ENCODE measurements around the gene B4GALT3.

The B4GALT3 gene

DNA sequence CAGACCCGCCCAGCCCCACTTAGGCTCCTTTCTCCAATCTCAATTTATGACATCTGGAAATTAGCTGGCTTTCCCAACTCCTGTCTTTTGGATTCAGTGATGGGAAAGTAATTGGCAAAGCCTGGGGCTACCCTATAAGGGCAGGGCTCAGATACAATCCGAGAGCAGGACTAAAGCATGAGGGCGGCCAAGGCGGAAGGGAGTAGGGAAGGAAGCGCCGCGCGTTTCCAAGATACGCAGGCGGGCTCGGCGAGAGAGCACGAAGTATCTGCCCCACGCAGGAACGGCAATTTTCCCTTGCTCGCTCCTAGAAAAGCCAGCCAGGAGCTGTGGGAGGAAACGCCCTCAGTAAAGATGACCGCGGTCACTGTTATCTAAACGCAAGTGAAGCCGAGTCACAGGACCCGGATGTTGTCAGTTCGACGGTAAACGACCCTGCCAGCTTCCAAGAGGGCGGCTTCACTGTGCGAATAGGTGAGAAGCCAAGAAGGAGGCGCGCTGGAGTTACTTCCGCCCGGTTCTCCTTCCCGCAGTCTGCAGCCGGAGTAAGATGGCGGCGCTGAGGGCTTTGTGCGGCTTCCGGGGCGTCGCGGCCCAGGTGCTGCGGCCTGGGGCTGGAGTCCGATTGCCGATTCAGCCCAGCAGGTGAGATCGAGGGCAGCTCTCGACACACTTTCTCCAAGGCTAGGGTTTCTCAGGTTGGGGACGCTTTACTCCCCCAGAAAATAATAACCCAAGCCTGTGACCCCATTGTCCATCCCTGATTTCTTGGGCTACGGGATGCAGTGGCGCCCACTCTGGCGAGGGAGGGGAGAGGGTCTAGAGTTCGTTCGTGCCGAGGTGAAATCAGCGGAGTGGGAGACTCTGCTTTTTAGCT, 24.8 kb upstream of the B4GALT3 start, which contains the start of gene NDUFS2:
TSS of gene NDUFS2 (plus strand) at position 532 of the 877 bp plus-strand sequence. CDS start at position 551, 19 bp downstream.
- peak; percentile 100 for DNase-seq

DNA sequence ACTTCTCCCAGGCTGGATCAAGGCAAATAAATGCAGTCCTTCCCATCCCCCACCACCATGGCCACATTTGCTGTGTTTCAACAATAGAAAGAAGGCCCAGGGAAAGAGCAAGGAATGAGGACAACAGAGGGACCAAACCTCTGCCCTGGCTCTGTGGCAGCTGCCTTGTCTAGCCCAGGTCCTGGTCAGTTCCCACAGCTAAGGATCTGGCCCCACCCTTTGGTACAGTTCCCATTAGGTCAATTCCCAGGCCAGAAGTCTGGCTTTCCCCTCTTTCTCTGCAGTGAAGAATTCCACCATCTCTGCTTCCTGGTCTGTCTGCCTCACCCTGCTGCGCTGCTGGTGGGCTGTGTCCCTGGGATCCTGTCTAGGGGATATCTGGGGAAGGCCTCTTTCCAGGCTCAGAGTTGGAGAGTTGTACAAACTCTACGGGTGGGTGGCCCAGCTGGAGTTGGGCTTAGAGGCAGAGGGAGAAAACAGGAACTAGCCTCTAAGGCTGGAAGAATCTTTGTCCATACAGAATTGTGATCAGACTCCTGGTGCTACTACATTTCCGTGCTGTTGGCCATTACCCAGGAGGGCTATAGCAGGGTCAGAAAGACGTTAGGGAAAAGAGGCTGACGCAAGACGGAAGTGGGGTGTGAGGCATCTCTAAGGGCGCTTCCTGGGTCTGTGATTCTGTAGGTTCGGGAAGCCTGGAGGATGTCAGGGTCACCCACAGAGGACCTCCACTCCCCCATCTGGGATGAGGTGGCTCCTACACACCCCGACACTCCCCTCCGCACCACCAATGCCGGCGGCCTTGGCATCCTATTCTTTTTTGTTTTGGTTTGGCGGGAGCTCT, 23.9 kb upstream of the B4GALT3 start:
- no peak for DNase-seq

DNA sequence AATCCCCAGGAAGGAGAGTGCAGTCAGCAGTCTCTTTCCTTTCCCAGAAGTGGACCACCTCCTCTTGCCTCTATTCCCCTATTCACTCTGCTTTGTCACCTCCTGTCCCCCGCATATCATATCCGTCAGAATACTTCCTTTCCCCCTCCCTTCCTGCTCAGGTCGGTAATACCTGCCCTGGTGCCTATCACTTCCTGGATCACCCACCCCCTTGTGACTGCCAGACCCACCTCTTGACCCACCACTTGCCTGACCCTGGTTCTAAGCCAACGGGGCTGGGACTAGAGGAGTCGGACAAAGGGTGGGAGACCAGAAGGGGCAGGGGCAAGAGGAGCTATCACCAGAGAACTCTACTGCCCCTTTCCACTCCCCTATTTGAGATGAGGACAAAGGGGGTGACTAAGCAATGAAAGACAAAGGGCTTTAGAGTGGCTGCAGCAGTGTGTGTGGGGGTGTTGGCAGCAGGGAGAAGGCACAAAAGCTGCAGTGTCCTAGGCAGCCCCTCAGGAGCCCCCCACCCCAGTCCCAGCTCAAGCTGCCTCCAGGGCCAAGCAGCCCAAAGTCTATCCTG, 23.2 kb upstream of the B4GALT3 start:
- DNase-seq: no peak

DNA sequence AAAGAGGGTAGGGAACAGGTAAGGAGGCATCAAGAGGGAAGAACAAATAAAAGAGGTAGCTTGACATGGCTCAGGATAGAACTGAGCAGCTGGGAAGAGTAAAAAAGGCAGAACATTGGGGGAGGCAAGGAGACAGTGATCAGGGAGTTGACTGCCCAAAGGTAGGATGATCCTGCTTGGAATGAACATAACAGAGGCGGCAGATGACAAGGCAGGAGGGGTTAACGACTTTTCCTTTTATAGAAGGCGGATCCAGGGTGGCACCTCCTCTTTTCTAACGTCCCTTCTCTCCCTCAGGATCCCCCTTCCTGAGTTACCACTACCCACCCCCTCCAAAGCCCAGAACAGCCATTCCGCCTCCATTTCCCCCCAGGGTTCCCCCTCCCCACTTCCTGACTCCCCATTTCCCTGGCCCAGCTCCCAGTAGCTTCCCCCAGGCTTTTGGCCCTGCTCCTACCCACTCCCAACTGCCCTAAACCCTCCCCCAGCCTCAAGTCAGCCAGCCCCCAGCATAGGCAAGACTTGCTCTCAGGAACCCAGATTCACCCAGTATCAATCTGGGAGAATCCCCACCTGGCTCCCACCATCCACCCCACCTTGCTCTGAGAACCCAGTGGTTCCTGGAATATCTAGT, 22.3 kb upstream of the B4GALT3 start:
- DNase-seq: peak; percentile 45 to 59

DNA sequence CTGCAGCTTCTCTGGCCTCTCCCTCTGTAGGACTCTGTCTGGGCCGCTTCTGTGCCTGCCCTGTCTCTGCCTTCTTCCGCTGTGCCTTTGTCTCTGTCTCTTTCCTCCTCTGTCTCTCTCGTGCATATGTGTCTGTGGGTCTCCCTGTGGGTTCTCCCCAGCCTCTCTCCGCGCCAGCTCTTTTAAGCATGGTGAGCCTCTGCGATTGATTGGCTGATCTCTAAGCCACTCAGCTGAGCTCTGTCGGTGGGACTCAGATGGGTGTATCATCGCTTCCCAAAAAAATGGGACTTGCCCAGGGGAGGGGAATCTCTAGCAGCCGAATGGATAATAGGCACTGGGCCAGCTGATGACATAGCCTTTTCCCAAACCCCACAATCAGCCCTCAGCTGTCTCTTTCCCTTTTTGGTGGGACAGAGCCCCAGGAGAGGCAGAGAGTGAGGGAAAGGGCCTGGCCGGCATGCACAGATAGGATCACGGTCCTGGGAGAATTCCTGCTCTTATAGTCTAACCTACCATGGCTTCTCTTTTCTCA, 21.7 kb upstream of the B4GALT3 start, which contains the start of gene ADAMTS4:
TSS of gene ADAMTS4 (minus strand) at position 158 of the 535 bp plus-strand sequence. CDS start 427 bp downstream, outside the sequence.
- no peak for DNase-seq

DNA sequence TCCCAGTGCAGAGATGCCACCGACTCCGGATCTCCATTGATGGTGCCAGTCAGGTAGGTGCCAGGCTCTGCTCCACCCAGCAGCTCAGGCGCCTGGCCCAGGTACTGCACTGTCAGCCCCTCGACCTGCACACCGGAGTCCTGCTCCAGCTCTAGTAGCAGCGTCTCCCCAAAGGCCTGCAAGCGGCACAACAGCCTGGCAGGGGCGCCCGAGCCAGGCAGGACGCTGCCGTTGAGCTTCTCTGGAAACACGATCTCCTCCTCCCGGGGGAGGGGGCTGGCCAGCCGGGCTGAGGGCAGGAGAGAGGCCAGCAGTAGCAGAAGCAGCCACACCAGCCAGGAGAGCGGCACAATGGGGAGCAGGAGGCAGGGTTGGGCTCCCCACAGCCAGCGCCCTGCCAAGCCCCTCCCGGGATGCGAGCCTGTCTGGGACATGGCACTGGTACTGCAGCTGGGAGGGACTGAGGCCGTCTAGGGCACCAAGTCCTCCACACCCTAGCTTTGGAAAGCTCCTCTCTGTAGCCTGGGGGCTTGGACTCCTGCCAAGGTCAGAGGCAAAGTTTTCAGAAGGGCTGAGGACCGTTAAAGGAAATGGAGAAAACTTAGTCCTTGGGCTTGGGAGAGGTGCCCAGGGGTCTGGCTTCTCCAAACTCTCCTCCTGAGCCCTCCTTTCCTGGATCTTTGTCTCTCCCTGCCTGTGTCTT, 21.0 kb upstream of the B4GALT3 start:
- DNase-seq: no peak

DNA sequence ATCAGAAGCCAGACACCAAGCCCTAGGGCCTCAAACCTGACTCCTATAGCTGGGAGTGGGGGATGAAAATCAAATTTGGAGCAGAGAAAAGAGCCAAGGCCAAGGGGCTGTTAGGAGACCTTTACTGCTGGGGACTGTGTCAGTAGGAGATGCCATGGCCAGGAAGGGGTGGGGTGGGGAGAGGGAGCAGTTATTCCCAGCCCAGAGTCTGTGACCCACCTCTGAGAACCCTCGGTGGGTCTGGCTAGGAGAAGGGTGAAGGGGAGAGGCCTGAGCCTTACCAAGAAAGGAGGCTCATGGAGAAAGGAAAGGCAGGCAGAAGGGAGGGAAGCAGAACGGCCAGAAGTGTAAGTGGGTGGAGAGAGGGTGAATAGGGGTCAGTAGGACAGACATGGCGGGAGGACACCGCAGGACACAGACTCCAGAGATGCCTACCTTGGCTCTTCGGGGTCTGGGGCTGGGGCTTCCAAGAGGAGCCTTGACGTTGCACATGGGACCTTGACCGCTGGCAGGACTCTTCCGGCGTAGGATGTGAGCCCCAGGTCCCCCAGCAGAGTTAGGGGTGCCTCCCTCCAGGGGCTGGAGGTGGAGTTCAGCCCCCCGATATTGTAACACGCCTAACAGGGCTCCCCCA, 20.4 kb upstream of the B4GALT3 start:
- no peak for DNase-seq

DNA sequence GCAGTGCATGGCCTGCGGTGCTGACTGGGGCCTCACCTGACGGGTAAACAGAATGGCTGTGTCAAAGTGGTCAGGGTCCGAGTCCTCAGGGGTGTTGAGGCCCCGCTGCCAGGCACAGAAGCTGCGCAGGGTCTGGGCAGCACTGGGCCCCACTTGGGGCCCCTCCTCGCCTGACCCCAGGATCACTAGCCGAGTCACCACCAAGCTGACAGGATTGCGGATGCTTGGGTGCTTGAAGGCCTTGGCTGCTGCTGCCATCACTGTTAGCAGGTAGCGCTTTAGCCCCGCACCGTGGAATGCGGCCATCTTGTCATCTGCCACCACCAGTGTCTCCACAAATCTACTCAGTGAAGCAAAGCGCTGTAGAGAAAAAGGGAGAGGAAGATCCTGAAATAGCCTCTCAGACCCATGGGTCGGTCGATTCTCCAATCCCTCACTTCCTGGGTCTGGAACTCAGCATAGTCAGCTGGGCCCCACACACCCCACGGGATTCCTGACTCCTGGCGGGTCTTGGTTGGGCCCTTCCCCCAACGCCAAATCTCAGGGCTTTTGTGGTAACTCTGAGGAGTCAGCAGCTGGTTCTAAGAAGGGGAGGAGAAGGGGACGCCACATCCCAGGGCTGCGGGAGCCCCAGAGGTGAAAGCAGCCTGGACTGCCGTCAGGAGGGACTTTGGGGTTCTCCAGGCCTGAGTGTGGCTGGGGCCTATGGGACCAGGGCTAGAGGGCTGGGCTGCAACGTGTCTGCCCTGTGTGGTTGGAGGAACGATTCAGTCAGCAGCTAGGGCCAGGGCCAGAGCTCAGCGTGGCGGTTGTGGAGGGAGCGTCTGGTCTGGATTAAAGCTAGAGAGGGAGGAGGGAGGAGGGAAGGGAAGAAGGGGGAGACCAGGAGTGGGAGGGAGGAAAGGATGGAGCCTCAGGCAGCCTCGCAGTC, 19.5 kb upstream of the B4GALT3 start:
- no peak for DNase-seq

DNA sequence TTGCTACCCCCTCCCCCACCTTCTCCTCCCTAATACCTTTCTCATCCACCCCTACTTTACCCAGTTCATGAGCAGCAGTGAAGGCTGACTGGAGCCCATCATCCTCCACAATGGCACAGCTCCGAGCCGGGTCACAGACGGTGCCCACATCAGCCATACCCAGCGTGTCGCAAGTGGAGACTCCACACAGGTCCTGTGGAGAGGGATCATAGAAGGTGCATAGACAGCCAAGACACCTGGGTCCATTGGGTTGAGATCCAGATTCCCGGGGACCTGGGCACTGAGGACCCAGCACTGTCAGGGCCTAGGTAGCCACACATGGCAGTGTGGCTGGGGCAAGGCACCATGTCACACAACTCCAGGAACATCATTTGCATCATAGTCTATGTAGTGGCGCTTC, 18.8 kb upstream of the B4GALT3 start:
- DNase-seq: no peak

DNA sequence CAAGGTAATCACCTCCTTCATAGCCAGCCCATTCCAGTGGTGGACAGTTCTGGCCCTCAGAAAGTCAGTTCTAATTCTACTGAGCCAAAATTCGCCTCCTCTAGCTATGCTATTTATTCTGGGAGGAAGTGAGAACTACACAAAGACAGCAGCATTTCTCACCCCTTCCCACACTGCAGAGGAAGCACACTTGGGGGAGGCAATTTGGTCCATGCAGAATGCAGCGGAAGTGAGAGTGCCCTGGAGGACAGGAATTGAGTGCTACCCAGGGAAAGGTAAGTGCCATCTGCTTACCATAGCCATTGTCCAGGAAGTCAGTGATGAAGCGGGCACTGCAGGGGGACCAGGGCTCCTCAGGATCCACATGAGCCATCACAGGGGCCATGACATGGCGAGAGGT, 17.9 kb upstream of the B4GALT3 start:
- no peak for DNase-seq

DNA sequence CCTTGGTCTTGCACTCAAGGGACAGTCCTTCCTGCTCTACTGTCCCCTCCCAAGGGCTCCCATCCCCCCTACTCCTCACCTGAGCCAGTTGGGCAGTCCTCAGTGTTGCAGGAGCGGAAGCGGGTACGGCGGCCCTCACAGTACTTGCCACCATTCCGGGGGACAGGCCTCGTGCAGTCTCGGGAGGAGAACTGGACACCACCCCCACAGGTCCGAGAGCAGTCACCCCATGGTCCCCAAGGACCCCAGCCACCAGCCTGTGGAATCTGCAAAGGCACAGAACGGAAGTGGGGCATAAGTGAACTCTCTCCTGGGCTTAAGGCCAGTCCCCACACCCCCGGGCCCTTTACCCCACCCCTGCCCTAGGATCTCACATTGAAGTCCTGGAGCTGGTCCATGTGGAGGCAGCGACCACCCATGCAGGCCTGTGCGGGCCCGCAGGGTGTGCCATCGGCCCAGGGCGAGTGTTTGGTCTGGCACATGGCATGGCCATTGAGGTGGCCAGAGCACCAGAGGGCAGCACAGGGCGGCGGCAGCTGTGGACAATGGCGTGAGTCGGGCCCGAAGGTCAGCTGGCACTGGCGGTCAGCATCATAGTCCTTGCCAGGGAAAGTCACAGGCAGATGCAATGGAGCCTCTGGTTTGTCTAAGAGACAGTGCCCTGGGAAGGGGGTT, 16.4 kb upstream of the B4GALT3 start:
- DNase-seq: no peak

DNA sequence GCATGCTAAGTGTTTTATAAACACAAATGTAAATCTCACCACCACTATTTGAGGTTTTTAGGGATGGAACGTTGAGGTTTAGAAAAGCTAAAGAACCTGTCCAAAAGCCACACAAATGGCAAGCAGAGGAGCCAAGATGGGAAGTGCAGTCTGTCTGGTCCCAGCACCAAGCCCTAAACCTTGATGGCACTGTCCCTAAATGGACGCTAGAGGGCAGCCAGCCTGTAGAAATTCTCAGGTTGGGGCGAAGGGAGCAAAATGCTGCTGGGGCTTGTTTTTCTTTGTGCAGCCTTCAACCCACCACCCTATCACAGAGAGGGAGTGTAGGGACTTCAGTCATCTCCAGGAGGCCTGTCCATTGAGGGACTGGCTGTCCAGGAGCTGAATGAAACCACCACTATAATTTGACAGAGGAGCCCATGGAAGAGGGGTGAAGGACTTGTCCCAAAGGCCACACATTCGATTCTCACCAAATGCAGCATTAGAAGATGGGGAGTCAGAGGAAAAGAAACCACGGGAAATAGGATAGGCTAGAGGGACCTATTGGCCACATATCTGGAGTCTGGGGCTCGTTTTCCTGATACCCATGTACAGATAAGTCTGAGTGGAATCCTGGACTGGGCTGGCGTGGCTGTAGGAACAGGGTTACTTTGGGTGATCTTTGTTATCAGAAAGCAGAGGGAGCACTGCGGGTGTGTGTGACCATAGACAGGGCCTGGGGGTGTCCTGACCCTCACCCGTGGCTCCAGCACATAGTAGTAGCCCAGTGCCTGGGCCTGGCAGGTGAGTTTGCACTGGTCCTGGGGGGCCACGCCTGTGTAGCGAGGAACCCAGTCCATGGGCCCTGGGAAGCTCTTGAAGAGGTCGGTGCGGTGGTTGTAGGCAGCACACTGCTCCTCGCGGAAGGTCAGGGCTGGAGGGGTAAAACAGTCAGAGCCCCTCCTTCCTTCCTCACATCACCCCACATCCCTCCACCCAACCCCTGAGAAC, 15.5 kb upstream of the B4GALT3 start:
- peak; percentile 84 to 88 for DNase-seq

DNA sequence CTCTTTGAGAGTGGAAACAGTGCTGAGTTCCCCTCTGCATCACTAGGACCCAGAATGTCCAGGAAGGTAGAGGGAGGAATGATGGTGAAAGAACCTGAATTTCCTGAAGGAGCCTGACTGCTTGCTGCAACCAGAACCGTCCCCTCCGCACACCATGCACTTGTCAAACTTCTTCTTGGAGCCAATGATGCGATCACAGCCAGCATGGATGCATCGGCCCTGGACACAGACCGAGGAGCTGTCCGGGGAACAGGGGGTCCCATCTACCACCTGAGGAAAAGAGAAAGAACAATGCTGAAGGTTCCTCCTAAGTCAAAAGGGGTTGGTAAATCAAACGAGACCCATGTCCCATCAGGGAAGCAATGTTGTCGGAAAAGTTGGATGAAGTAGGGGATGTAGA, 14.7 kb upstream of the B4GALT3 start:
- DNase-seq: no peak

DNA sequence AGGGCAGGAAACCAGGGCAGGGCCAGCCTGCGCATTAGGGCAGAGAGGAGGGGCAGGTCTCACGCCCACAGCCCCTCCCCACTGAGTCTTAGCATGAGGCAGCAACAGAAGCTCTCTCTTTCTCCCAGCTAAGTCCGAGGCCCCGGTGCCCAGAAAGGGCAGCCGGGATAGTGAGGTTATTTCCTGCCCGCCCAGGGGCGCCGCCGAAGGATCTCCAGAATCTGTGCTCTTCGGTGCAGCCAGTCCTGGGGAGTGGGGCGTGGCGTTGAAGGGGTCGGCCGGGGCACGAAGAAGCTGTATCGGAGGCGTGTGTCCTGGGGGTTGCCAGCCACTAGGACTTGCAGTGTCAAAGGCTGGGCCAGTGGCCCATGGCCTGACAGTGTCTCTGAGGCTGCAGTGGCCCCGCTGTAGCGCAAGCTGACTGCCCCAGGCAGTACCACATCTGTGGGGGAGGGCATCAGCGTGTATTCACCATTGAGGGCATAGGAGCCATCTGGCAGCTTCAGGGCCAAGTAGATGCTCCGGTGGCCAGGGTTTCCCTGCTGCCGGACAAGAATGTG, 13.7 kb upstream of the B4GALT3 start:
- DNase-seq: no peak

DNA sequence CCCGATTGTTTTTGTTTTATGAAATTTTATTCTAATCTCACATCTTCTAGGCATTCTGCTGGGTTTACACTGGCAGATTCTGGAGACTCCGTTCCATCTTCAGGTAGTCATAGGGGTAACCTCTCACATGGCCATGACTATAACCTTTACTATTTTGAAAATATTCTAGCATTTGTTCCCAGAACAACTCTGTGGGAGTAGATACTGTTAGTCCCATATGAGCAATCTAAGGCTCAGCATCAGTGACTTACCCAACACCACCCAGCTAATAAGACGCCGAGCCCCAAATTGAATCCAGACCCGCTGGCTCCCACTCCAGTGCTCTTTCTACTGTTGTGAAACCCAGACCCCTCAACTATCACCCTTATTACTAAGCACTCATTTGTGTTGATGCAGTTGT, 11.7 kb upstream of the B4GALT3 start:
- DNase-seq: no peak

DNA sequence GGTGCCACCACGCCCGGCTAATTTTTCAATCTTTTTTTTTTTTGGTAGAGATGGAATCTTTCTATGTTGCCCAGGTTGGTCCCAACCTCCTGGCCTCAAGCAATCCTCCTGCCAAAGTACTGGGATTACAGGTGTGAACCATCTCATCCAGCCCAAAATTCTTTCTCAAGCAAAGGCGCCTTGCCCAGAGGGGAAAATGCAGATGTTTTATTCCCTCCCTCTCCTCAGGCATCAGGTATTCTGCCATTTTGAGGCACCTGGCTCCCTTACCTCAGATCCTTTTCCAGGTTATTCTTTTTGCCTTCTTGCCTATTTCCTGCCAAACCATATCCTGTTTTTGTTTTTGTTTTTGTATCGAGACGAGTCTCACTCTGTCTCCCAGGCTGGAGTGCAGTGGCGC, 11.1 kb upstream of the B4GALT3 start:
- no peak for DNase-seq

DNA sequence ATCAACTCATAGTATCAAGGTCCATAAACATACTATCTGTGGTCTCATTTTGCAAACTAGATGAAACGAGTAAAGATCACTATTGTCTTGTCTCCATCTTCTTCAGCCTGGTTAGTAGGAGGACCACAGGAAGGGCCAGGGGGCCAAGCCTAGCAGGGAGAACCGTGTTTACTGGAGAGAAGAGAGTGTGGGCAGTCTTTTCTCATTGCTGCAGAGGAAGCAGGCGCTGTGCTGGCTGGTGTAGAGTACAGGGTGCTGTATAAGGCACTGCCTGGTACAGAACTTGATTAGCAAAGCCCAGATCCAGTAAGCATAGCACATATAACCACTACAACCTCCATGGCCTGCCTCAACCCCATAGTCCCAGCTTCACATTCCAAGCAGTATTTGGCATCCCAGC, 10.0 kb upstream of the B4GALT3 start:
- no peak for DNase-seq

DNA sequence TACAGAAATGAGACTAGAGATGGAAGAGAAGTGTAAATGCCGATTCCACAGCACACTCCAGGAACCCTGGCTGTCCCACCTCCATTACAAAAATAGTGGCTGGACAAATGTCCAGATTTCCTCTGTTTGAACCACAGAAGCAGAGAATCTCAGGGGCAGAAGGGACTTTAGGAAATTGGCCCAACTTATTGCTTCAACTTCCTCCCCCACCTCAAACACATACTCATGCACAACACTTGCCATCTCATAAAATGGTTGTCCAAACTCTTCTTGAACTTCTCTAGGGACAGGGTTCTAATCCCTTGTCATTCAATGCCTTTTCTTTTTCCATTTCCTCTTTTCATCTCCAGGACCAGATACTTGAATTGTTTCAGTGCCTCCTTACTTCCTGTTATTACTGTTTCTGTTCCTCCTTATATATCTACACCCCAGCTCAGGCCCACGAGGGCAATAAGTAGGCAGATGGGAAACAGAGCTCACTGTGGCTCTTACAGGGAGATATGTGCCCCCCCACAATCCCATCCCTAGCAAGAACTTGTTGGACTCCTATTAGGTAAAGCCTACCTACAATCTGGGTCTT, 8.5 kb upstream of the B4GALT3 start:
- no peak for DNase-seq

All from NCI-H2081 (cell line).